H54 (cell line): ENCODE measurements around the gene STAT6.
"Not testable (repeated sequence)": the region's sequence is repeated elsewhere in the genome, so short reads cannot be mapped to it uniquely, and the experiment has no call there.

Experiments used
- DNase-seq: peaks from one replicate; pipeline ENCODE4 v3.0.0; 2011; ENCODE audit warnings: low spot score, mixed read lengths; ENCODE audit not compliant: insufficient read length
- FAIRE-seq: peaks from 3 replicates; lab custom pipeline; 2011; peaks lifted over from hg19 to GRCh38; lab: Jason Lieb, UNC
- POLR2A ChIP-seq: IDR thresholded peaks from 2 replicates; pipeline ENCODE4 v1.6.1; 2011; ENCODE audit warnings: low read depth, mild to moderate bottlenecking, low read length

STAT6 gene

DNA sequence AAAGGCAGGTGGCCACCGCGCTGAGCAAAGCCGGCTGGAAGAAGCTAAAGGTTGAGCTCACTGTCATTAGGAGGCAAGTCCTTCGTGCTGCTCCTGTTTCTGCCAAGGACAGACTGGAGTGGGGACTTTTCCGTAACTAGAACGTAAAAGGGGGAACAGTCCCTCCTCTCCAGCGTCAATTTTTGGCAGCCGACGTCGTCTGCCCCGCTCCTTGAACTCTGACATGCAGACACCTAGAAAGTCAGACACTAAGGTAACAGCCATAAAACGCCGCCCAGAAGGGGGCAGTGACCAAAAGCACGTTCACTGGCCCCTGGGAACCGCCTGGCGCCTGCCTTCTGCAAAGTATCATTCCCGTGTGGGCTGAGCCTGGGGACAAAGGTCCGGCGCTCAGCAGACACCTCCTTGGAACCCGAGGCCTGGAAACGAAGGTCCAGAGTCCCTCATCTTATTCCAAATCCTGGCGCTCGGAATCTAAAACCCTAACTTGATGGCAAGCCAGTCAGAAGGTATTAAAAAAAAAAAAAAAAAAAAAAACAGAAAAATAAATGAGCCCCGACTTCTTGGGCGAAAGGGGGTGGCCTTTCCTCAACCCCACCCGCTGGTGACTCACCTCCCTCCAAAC is 16.1 kb upstream of the STAT6 start:
- FAIRE-seq (no peak), DNase-seq (no peak)
- TF ChIP-seq POLR2A: no peak

DNA sequence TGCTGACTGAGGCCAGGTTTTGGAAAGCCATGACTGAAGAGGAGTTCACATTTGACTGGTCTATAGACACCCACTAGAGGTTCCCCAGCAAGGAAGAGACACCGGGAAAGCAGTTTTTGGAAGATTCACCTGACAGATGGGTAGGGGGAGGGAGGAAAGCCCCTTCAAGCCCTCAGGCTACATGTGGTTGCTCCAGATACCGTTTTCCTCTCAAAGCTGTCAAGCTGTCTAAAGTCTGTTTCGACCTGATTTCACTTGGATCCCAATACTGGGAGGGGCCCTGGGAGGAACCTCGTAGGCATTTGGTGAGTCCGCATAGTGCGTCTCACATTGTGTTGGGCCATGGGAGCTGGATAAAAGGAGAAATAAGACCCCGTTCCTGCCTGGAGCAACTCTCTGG is 15.4 kb upstream of the STAT6 start:
- DNase-seq (no peak), FAIRE-seq (no peak)
- no peak for TF ChIP-seq POLR2A

DNA sequence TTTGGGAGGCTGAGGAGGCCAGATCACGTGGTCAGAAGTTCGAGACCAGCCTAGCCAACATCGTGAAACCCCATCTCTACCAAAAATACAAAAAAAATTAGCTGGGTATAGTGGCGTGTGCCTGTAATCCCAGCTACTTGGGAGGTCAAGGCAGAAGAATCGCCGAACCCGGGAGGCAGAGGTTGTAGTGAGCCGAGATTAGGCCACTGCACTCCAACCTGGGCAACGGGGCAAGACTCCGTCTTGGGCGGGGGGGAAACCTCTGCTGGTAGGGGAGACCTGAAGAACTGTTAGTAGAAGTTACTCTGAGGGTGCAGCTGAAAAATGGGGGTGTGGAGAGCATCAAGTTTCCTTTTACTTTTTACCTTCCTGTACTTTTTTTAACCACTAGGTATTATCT is 14.9 kb upstream of the STAT6 start:
- no peak for FAIRE-seq
- no peak for TF ChIP-seq POLR2A
- DNase-seq: no peak

DNA sequence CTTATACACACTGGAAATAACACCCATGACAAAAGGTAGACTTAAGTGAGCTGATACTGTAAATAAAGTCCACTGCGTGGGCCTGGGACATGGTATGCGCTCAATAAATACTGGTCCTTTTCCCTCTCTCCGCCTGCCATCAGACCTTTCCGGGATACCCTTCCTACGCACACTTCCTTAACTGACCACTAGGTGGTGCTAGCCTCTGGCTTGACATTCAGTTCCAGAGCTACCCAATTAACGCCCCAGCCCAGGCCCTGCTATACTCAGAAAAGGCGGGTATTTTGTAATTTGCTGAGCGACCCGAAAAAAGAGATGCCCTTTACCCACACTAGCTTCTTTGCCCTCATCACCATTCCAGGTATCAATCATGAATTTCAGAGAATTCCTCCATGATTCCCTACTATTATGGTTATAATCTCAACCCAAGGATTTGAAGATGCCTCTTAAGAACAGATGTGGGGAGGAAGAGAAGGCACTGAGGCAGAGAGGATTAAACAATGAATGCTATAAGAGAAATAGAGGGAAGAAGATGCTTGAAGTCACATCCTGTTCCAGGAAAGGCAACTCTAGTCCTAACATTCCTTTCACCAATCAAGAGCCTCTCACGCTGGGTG is 13.2 kb upstream of the STAT6 start:
- DNase-seq (no peak), FAIRE-seq (no peak)
- no peak for TF ChIP-seq POLR2A

DNA sequence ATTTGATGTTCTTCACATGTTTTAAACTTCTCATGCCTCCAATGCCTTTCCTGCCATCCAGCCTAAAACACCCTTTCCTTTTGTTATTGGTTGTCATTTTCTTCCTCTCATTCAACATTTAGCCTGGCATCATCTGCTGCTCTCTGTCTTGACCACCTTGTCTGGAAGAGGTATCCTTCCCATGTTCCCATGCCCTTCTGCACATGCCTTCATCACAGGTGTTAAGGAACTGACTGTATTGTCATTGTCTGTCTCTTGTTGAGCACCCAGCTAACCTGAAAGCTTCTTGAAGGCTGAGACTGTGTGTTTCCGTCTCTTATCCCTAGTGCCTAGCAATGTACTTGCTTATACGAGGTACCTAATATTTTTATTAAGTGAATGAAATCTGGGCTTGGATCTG is 12.7 kb upstream of the STAT6 start:
- TF ChIP-seq POLR2A: no peak
- DNase-seq: no peak
- no peak for FAIRE-seq

DNA sequence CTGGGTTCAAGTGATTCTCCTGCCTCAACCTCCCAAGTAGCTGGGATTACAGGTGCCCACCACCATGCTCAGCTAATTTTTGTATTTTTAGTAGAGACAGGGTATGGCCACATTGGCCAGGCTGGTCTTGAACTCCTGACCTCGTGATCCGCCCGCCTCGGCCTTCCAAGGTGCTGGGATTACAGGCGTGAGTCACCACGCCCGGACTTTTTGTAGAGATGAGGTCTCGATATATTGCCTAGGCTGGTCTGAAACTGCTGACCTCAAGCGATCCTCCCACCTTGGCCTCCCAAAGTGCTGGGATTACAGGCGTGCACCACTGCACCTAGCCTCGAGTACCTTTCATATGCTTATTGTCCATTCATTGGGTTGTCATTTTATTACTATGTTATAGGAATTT is 9.6 kb upstream of the STAT6 start:
- FAIRE-seq, DNase-seq: not testable (repeated sequence)

DNA sequence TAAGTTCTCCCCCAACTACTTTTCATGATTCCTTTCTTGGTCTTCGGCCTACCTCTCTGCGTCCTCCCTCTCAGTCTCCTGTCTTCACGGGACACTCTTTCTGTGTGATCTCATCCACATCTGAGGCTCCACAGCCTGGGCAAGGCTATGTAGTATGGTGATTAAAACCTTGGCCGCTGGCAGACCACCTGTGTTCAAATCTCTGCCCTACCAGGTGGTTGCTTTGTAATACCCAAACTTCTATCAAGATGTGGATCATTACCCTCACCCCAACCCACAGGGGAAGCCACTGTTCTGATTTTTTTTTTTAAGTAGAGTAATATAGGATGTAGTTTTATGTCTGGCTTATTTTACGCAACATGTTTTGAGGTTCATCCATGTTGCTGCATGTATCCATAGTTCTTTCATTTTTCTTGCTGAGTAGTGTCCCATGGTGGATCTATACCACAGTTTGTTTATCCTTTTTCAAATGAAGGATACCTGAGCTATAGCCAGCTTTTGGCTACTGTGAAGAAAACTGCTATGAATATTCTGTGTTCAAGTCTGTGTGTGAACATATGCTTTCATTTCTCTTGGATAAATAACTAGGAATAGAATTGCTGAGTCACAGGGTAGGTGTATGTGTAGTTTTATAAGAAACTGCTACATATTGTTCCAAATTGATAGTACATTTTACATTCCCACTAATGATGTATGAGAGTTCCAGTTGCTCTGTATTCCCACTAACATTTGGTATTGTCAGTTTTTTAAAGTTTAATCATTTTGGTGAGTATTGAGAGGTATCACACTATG is 8.3 kb upstream of the STAT6 start:
- DNase-seq (no peak), FAIRE-seq (no peak)
- no peak for TF ChIP-seq POLR2A

DNA sequence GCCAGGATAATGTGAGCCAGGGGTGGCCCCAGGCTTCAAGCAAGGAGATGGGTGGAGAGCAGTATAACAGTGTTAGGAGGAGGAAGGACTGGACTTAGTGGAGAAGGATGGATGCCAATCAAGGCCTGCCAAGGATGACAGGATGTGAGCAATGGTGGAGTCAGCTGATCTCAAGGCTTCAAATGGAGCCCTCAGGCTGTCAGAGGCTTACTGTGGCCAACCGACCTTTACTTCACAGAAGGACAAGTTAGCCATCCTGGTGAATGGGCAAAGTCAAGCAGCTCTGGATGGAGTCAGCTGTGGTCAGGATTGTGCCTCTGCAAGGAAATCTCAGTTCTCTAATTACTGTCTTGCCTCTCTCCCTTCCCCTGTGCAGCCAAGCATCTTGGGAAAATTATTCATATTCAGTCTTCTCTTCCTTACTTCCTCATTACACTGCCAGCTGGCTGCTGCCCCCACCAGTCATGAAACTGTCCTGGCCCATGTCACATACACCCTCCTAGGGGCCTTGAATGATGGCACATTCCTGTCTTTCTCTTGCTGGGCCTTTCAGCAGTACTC is 7.6 kb upstream of the STAT6 start:
- FAIRE-seq (no peak), DNase-seq (no peak)

DNA sequence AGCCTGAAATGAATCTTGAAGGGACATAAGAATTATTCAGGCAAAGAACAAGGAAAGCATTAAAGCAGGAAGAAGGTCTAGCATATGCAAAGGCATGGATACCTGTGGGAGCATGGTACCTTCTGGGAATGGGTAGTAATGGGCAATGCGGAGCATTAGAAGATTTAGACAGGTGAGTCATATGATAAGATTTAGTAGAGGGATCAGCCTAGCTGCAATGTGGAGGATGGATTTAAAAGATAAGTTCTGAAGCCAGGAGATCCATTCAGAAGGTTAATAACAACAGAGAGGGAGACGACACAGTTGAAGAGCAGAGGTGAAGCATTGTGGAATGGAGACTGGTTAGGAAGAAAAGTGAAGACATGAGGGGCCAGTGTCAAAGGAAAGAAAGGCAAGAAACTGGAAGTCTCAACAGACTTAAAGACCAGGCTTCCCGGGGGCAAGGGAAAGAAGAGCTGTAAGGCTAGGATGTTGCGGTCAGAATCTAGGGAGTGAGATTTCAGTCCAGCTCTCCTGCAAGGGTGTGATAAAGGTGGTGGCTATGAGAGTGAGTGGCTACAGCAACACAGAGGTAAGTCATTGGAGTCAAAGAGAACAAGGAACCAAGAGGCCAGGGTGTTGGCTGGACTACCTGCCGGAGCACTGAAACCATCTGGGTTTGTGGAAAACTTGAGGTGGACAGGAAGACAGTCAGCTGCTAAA is 5.6 kb upstream of the STAT6 start:
- FAIRE-seq: no peak
- no peak for TF ChIP-seq POLR2A
- no peak for DNase-seq

More for the DNA sequence above, 7.6 kb upstream of the STAT6 start:
- TF ChIP-seq POLR2A: no peak

DNA sequence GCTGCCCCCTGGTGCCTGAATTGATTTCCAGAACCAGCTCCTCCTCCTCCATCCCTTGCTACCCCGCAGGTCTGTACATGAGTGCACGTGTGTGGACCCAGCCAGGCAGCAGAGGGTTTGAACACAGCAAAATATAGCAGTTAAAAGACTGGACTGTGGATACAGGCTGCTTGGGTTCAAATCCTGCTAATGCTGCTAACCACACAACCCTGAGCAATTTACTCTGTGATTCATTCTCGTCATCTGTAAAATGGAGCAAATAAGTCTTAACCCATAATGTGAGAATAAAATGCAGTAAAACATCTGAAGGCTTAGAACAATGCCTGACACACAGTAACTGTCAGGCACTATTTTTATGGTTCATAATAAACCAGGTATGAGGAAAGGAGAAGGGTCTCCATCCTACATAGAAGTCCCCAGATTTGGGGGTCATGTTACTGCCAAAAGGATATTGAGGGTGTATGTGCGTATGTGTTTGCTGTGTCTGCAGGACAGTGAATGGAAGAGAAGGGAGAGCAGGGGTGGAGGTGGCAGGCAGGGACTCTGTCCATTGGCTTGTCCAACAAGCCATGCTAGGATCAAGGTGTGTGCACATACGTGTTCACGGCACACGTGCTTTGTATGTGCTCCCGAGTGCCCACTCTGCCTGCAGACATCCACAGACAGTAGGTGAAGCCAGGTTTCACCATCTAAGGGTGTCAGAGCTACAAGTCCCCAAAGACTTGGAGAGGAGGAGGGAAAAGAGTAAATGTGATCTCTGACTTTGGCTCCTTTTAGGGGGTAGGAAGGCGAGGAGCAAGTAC is 1.5 kb upstream of the STAT6 start:
- TF ChIP-seq POLR2A: no peak
- FAIRE-seq: no peak
- DNase-seq: peak; percentile 67

DNA sequence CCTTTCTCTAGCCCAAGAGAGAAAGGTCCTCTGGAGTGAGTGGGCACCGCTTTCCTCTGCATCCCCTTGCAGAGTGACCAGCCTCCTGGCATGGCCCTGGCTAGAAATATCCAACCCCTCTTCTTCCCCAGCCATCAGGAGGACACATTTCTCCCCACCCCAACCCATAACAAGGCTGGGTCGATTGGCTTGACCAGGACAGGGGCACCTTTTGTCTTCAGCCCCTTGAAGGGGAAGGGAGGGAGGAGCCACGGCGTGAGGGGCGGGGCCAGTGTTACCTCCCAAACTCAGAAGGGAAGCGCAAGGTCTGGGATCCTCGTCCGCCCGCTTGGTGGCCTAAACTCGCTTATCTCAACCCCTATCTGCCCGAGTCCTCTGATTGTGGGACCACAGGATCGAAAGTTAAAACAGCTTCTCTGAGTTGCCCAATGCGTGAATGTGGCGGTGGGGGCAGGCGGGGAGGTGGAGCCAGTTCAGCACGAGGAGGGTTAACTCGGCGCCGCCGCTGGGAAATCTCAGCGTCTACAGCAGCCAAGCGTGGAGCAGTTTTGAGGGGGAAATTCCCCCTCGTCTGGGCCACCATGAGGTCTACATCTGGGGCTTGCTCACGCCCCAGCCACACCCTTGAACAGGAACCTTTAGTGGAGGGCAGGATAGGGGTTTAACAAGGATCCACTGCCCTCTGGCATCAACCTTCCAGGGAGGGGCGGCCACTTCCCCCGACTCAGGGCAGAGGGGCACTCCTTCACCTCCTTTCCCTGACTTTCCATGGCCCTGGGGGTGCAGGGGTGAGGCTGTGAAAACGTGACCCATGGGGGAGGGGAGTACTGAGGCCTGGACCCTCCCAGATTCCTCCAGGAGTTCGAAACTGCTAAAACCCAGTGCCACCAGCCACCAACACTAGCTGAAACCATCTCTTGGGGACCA is 795 bp downstream of the STAT6 start:
- DNase-seq: no peak
- no peak for FAIRE-seq
- TF ChIP-seq POLR2A: no peak

DNA sequence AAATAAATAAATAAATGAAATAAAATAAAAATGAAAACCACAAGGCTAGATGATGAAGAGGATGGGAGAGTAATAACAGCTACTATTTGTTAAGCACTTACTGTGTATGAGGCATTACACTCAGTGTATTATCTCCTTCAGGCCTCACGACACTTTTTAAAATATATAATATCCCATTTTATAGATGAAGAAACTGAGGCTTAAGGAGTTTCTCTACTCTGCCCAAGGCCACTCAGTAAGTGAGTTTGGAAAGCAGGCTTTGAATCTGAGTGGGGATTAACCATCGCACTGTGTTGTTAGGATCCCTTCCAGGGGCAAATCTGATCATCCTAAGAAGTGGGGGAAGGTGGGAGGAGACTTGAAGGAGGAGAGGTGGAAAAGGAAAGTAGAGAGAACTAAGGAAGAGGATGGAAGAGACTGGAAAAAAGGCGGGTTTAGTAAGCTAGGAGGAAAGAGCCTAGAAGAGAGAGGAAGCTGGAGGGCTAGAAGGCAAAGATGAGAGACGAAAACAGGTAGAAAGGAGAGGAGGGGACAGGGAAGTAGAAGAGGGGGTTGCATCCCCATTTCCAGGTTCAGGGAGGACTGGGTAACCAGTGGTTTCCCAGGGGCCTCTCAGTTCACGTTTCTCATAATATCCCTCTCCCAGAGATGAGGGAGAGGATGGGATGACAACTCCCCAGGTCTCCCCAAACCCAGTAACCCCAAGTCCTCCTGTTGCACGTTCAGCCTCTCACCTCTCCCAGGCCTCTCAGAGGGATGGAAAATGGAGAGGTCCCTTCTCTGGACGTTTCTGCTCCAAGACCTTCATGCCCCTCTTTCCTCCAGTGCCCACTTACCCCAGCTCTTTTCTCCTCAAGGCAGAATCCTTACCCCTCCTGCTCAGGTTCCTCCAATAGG is 1.7 kb downstream of the STAT6 start:
- no peak for TF ChIP-seq POLR2A
- FAIRE-seq (no peak), DNase-seq (no peak)
